MM.1S (cell line): ENCODE results near the gene DAZ4.
"Not testable (repeated sequence)": the region's sequence is repeated elsewhere in the genome, so short reads cannot be mapped to it uniquely, and the experiment has no call there.

Experiments
- CTCF ChIP-seq: fragments of 300-600 bp; sonication (generic); IDR thresholded peaks from 2 replicates; pipeline ENCODE4 v1.5.1; 2016; ENCODE audit warnings: antibody characterized with exemption, low read length, mixed read lengths
- EZH2 ChIP-seq: fragments of 300-600 bp; sonication (generic); optimal IDR thresholded peaks from 2 replicates; pipeline ENCODE3; 2017; ENCODE audit warnings: low read depth, mild to moderate bottlenecking, antibody characterized with exemption, low read length, mixed read lengths

GRCh38 chrY:24825069-24825468 lies 8.7 kb upstream of the DAZ4 start:
- TF ChIP-seq EZH2, CTCF: not testable (repeated sequence)
